Type B pancreatic cell (in vitro differentiated cells): ENCODE data around the gene RHOBTB3. TPM values are rescaled to one million over a fixed set of nuclear protein-coding genes. Genes with fewer than 3 reads are reported as not detected.

Experiments used
- DNase-seq: peaks from one replicate; pipeline ENCODE4 v3.0.0; 2021; ENCODE audit warnings: mixed read lengths; ENCODE audit not compliant: unreplicated experiment; ENCODE audit errors: extremely low spot score
- H3K27ac Mint-ChIP-seq: 2 replicates; pipeline ENCODE4 v1.8.0; 2021; ENCODE audit warnings: mild to moderate bottlenecking, mixed read lengths
- H3K27me3 Mint-ChIP-seq: 2 replicates; pipeline ENCODE4 v1.8.0; 2021; ENCODE audit warnings: mixed read lengths
- H3K36me3 Mint-ChIP-seq: 2 replicates; pipeline ENCODE4 v1.8.0; 2021; ENCODE audit warnings: mixed read lengths
- H3K4me1 Mint-ChIP-seq: one replicate; pipeline ENCODE4 v1.8.0; 2021; ENCODE audit warnings: mixed read lengths; ENCODE audit not compliant: unreplicated experiment
- H3K4me3 Mint-ChIP-seq: 2 replicates; pipeline ENCODE4 v1.8.0; 2021; ENCODE audit warnings: mild to moderate bottlenecking, mixed read lengths
- H3K9me3 Mint-ChIP-seq: 2 replicates; pipeline ENCODE4 v1.8.0; 2021; ENCODE audit warnings: mixed read lengths
- CTCF ChIP-seq: fragments of 200-600 bp; sonication (generic); conservative IDR thresholded peaks from 2 replicates; pipeline ENCODE4 v1.5.0; 2021; ENCODE audit warnings: antibody characterized with exemption, mild to moderate bottlenecking
- total RNA-seq: library from RNA; stranded (reverse); gene quantifications from 2 replicates; pipeline ENCODE4 v1.2.1, GENCODE V29; 2021; ENCODE audit warnings: low replicate concordance

RHOBTB3 gene
- total RNA-seq, 1 donor from 2014 or later = 76.3 TPM

- Mint-ChIP-seq H3K36me3 (no peaks in the 10 kb centered on the region), H3K4me1 (peaks cover 19% of the 10 kb centered on the region), H3K27ac (no peak overlapping the region), H3K27me3 (no peaks in the 10 kb centered on the region), H3K4me3 (no peak overlapping the region), H3K9me3 (no peaks in the 10 kb centered on the region)
- no peak for DNase-seq
- no peak for TF ChIP-seq CTCF
Measured at GRCh38 chr5:95718738-95719137, 12.4 kb upstream of the RHOBTB3 start.

GRCh38 chr5:95720094-95720786 lies 10.9 kb upstream of the RHOBTB3 start:
- Mint-ChIP-seq H3K4me3 (no peak overlapping the region), H3K9me3 (no peaks in the 10 kb centered on the region), H3K27ac (no peak overlapping the region), H3K4me1 (peaks cover 20% of the 10 kb centered on the region), H3K27me3 (no peaks in the 10 kb centered on the region), H3K36me3 (no peaks in the 10 kb centered on the region)
- no peak for TF ChIP-seq CTCF
- DNase-seq = no peak

- peaks cover 26% of the 10 kb centered on the region for H3K4me1 Mint-ChIP-seq
- no peaks in the 10 kb centered on the region for H3K27me3 Mint-ChIP-seq
- H3K27ac Mint-ChIP-seq = no peak overlapping the region
- no peaks in the 10 kb centered on the region for H3K36me3 Mint-ChIP-seq
- H3K9me3 Mint-ChIP-seq = no peaks in the 10 kb centered on the region
- no peak overlapping the region for H3K4me3 Mint-ChIP-seq
- no peak for DNase-seq
- no peak for TF ChIP-seq CTCF
Measured at GRCh38 chr5:95721582-95722295, 9.4 kb upstream of the RHOBTB3 start.

GRCh38 chr5:95723632-95724369 lies 7.3 kb upstream of the RHOBTB3 start:
- Mint-ChIP-seq H3K9me3 (no peaks in the 10 kb centered on the region), H3K36me3 (no peaks in the 10 kb centered on the region), H3K4me1 (peaks cover 46% of the 10 kb centered on the region), H3K27ac (no peak overlapping the region), H3K27me3 (no peaks in the 10 kb centered on the region), H3K4me3 (no peak overlapping the region)
- TF ChIP-seq CTCF = no peak
- no peak for DNase-seq

- Mint-ChIP-seq H3K27ac (no peak overlapping the region), H3K4me3 (no peak overlapping the region), H3K27me3 (no peaks in the 10 kb centered on the region), H3K4me1 (peaks cover 55% of the 10 kb centered on the region), H3K36me3 (no peaks in the 10 kb centered on the region), H3K9me3 (no peaks in the 10 kb centered on the region)
- TF ChIP-seq CTCF = no peak
- DNase-seq = no peak
Measured at GRCh38 chr5:95725071-95725820, 5.9 kb upstream of the RHOBTB3 start.
